Body of pancreas (tissue), 4 donors: Measurements from ENCODE around the gene CCDC60.

Experiments
- POLR2A ChIP-seq, 3 donors: fragments of 450-650 bp; IDR thresholded peaks; one replicate each; pipeline ENCODE4 v1.6.1; 2016; ENCODE audit warnings: antibody characterized with exemption in 3 of 3, mild to moderate bottlenecking in 2 of 3
- TF ChIP-seq, protein P1 (sequence below), 7 experiments: fragments of 450-650 bp in 4 of 7; fragments of 200-600 bp in 3 of 7; sonication (generic) in 3 of 7; IDR thresholded peaks; one replicate each; pipeline ENCODE4 v1.5.1; 2016 to 2019; ENCODE audit warnings: antibody characterized with exemption in 7 of 7

DNA sequence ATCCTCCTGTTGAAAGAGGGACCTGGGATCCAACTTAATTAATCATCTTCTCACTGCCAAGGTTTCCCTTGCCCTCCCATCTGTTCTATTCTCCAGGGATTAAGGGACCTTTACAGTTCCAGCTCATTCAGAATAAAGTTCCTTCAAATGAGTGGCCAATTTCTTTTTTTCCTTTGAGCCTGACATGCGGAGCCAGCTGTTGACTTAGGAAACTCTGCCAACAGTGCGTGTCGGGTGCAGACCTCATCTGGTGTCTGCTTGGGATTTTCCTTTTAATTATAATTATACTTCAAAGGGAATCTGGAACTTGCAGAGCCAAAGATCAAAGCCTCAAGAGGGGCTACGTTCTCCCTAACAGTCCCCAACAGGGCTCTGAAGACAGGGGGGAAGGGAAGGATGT is 64.8 kb downstream of the CCDC60 start:
- no peak for TF ChIP-seq POLR2A (IDR thresholded peaks at IDR 0.05)
- TF ChIP-seq, protein P1, sequence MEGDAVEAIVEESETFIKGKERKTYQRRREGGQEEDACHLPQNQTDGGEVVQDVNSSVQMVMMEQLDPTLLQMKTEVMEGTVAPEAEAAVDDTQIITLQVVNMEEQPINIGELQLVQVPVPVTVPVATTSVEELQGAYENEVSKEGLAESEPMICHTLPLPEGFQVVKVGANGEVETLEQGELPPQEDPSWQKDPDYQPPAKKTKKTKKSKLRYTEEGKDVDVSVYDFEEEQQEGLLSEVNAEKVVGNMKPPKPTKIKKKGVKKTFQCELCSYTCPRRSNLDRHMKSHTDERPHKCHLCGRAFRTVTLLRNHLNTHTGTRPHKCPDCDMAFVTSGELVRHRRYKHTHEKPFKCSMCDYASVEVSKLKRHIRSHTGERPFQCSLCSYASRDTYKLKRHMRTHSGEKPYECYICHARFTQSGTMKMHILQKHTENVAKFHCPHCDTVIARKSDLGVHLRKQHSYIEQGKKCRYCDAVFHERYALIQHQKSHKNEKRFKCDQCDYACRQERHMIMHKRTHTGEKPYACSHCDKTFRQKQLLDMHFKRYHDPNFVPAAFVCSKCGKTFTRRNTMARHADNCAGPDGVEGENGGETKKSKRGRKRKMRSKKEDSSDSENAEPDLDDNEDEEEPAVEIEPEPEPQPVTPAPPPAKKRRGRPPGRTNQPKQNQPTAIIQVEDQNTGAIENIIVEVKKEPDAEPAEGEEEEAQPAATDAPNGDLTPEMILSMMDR (IDR thresholded peaks at IDR 0.05): no peak
